Calu3 (cell line): ENCODE measurements around the gene CSF1. TPM values are rescaled to one million over a fixed set of nuclear protein-coding genes. Genes with fewer than 3 reads are reported as not detected.
A peak's percentile ranks its signal among the peaks of the same experiment; 100 is the strongest.

Source experiments
- BruUV-seq: library from RNA; stranded (reverse); fragments of 400-500 nt; replicated peaks from 2 replicates; lab custom pipeline; 2021; lab: Mats Ljungman, UMichigan
- CTCF ChIA-PET: fragments of 300-600 bp; sonication (Branson Sonifier 250); formaldehyde crosslinking; loops from one replicate; lab custom pipeline; 2022; ENCODE audit warnings: antibody characterized with exemption; lab: Charles Lee
- DNase-seq: peaks from one replicate; pipeline ENCODE4 v3.0.0; 2022
- H3K27ac Mint-ChIP-seq: one replicate; pipeline ENCODE4 v1.8.0; 2022; ENCODE audit warnings: mixed read lengths; ENCODE audit not compliant: unreplicated experiment
- H3K27me3 Mint-ChIP-seq: one replicate; pipeline ENCODE4 v1.8.0; 2022; ENCODE audit warnings: mixed read lengths; ENCODE audit not compliant: unreplicated experiment
- H3K36me3 Mint-ChIP-seq: one replicate; pipeline ENCODE4 v1.8.0; 2022; ENCODE audit warnings: mild to moderate bottlenecking, moderate library complexity, mixed read lengths; ENCODE audit not compliant: insufficient read depth, unreplicated experiment
- H3K4me1 Mint-ChIP-seq: one replicate; pipeline ENCODE4 v1.8.0; 2022; ENCODE audit warnings: mild to moderate bottlenecking, low read depth, mixed read lengths; ENCODE audit not compliant: unreplicated experiment
- H3K4me3 Mint-ChIP-seq: one replicate; pipeline ENCODE4 v1.8.0; 2022; ENCODE audit warnings: mild to moderate bottlenecking, low read depth, moderate library complexity, mixed read lengths; ENCODE audit not compliant: unreplicated experiment
- H3K9me3 Mint-ChIP-seq: one replicate; pipeline ENCODE4 v1.8.0; 2022; ENCODE audit warnings: low read depth, mixed read lengths; ENCODE audit not compliant: unreplicated experiment
- CTCF ChIP-seq: fragments of 200-600 bp; IDR thresholded peaks from one replicate; pipeline ENCODE4 v1.8.0; 2022; ENCODE audit warnings: antibody characterized with exemption; ENCODE audit not compliant: unreplicated experiment
- intact Hi-C: fragments of 100-400 bp; cut with micrococcal nuclease; formaldehyde crosslinking; loops from one replicate; pipeline ENCODE4 v1.10.0; 2022; ENCODE audit not compliant: unreplicated experiment
- total RNA-seq: library from RNA; stranded (reverse); gene quantifications from 2 replicates; pipeline ENCODE4 v1.2.3, GENCODE V29; 2022

The CSF1 gene
- total RNA-seq, 1 experiment from 2014 or later: 10.8 TPM

- Mint-ChIP-seq H3K9me3 (peaks cover 3% of the 10 kb centered on the region), H3K4me3 (no peak overlapping the region), H3K27ac (peak overlapping the region; percentile 39), H3K27me3 (no peaks in the 10 kb centered on the region), H3K4me1 (peaks cover 41% of the 10 kb centered on the region), H3K36me3 (peaks cover 16% of the 10 kb centered on the region)
- intact Hi-C loops: loop anchor here (5.0 kb wide), 1 partner anchor 50 kb away; the partner anchor contains the start of gene AHCYL1
- no peak for TF ChIP-seq CTCF
- no TSS peak for BruUV-seq
- DNase-seq: no peak
- CTCF ChIA-PET: no interaction called here
These were observed 21.4 kb downstream of the CSF1 start for GRCh38 chr1:109931911-109932636.

GRCh38 chr1:109932679-109933078 is 22.0 kb downstream of the CSF1 start:
- H3K27me3 Mint-ChIP-seq: no peaks in the 10 kb centered on the region
- H3K36me3 Mint-ChIP-seq: peaks cover 16% of the 10 kb centered on the region
- no TSS peak for BruUV-seq
- CTCF ChIA-PET: no interaction called here
- no peak overlapping the region for H3K4me3 Mint-ChIP-seq
- intact Hi-C loops: loop anchor here (5.0 kb wide), 1 partner anchor 50 kb away; the partner anchor contains the start of gene AHCYL1
- H3K27ac Mint-ChIP-seq: no peak overlapping the region
- no peak for DNase-seq
- H3K4me1 Mint-ChIP-seq: peaks cover 40% of the 10 kb centered on the region
- no peak for TF ChIP-seq CTCF
- peaks cover 3% of the 10 kb centered on the region for H3K9me3 Mint-ChIP-seq

GRCh38 chr1:109933856-109934711 is 23.4 kb downstream of the CSF1 start:
- no peak overlapping the region for H3K4me3 Mint-ChIP-seq
- CTCF ChIA-PET: interaction anchor here (0.7 kb wide), 1 partner anchor 34 kb away, joined by 3 read pairs; no protein-coding TSS in a partner anchor
- H3K9me3 Mint-ChIP-seq: peaks cover 3% of the 10 kb centered on the region
- H3K27me3 Mint-ChIP-seq: no peaks in the 10 kb centered on the region
- H3K27ac Mint-ChIP-seq: peak overlapping the region; percentile 73
- intact Hi-C loops: loop anchor here (5.0 kb wide), 1 partner anchor 48 kb away; the partner anchor contains the start of gene AHCYL1
- H3K4me1 Mint-ChIP-seq: peaks cover 40% of the 10 kb centered on the region
- DNase-seq: peak; percentile 39
- no peak for TF ChIP-seq CTCF
- peaks cover 16% of the 10 kb centered on the region for H3K36me3 Mint-ChIP-seq
- no TSS peak for BruUV-seq

GRCh38 chr1:109935451-109935900 is 24.8 kb downstream of the CSF1 start:
- CTCF ChIA-PET: interaction anchor here (0.5 to 0.9 kb wide), 2 partner anchors 49 to 813 kb away, joined by 3 read pairs; partner anchors contain the start of gene AHCYL1
- DNase-seq: peak; percentile 68
- no peak for TF ChIP-seq CTCF
- no peaks in the 10 kb centered on the region for H3K27me3 Mint-ChIP-seq
- no TSS peak for BruUV-seq
- peaks cover 40% of the 10 kb centered on the region for H3K4me1 Mint-ChIP-seq
- intact Hi-C loops: no loop called here
- peaks cover 3% of the 10 kb centered on the region for H3K9me3 Mint-ChIP-seq
- H3K4me3 Mint-ChIP-seq: peak overlapping the region; percentile 28
- peak overlapping the region; percentile 85 for H3K27ac Mint-ChIP-seq
- peaks cover 16% of the 10 kb centered on the region for H3K36me3 Mint-ChIP-seq
